GM18520 (cell line): Measurements from ENCODE around the gene PTPN1.

ENCODE experiments used
- ATAC-seq: cut with Tn5 transposase; IDR thresholded peaks from one replicate; pipeline ENCODE4 v1.9.1; 2021; ENCODE audit not compliant: unreplicated experiment

Gene PTPN1

DNA sequence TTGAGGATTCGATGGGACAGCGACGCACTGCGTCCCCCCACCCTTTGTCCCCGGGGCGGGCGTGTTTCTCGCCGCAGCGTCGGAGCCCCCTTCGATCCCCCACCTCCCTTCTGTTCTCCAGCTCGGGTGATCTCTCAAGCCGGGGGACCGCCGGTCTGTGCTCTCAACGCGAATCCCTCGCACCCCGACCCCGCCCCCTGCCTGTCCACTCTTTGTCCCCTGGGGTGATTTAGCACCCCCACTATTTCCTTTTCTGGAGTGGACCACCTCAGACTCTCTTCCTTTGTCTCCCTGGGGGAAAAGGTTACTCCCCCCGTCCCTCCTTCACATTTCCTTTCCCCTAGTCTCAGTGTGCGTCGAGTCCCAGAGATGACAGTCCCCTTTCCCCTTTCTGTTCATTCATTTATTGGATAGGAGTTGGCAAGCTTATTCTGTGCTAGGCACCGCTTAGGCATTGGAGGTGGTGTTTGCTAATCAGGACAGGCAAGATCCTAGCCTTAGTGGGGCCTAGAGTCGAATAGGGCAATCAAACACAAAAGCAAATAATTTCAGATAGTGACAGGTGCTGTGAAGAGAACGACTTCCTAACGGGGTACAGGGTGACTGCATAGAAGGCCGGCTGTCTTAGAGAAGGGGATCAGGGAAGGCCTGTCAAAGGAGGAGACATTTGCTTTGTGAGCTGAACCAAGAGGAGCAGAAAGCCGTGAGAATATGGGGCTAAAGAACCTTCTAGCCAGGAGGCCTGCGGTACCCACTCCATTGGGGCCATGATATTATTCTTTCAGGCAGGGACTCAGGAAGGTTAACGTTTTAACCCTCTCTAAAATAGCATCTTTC is 741 bp downstream of the PTPN1 start:
- ATAC-seq: no peak

DNA sequence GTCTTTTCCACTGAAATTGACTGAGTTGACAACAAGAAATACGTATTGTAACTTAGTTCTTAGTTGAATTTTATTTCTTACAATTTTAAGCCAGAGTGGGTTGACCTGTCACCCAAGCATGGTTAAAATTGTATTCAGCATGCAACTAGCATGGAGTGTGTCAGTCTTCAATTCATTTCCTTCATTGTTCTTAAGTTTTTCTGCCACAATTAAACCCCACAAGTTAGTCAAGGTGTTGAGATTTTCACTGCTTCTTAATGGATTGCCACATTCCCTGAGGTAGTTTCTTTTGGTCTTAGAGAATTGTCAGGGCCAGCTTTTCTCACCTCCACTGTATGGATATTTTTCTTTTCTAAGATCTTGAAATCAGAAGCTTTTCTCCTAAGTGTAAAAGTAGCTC is 2.1 kb downstream of the PTPN1 start:
- ATAC-seq: no peak

DNA sequence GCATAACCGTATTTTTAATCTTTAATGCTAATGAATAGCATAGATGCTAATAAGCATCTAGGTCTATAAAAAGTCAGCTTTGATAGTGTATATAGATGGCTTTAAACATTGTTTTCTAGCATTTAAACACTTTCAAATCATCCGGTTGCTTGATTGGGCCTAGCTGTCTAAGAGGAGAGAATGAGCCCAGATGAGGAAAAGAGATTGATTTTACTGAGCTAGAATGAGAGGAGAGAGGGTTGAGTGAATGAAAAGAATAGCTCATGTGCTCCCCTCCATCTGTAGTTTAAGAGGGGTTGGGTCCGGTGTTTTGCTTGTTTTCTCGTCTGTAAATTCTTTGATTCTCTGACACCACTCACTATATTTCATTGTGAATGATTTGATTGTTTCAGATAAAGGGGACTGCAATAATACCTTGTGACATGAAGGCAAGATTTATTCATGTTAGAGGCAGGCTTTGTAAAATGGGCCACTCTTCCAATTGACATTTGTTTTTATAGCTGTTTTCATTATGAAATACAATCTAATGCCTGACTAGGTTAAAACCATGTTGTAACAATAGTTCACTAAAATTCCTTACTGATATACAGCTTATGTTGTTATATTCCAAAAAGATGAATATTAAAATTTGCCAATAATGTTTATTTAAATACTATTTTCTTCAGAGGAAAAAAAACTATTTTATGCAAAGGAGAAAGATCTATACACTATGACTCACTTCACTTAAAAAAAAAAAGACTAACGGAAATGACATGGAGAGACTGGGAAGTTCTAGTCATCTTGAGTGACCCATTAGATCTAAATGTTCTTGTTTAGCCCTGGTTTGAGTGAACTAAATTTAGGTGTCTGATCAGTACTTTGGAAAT is 3.2 kb downstream of the PTPN1 start:
- no peak for ATAC-seq

DNA sequence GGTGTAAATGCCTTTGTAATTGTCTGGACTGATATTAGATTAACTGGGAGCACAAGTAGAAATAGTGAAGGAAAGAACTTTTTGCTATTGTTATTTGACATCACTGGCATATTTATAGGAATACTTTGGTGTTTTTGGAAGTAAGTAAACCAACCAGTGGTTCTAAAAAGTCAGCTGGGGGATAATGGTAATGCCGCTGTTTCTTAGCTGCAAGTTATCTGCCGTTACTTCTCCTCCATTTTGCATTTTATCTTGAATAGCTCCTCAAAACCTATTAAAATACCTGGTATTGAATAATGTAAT is 3.8 kb downstream of the PTPN1 start:
- no peak for ATAC-seq

DNA sequence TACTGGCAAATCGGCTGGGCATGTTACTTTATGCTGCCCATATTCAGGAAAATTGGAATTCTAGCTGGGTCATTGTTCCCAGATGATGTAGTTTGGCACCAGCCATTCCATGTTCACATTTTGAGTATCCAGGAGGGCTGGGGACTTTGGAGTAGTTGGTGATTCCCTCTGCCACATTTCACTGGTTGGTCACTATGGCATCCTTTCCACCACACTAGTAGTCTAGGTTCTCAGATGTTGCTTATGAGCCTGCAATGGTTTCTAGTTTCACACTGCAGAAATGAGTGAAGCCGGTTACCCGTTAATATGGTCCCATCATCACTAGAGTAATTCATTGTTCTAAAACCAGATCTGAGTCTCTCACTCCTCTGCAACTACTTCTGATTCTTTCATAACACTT is 4.6 kb downstream of the PTPN1 start:
- ATAC-seq: no peak

DNA sequence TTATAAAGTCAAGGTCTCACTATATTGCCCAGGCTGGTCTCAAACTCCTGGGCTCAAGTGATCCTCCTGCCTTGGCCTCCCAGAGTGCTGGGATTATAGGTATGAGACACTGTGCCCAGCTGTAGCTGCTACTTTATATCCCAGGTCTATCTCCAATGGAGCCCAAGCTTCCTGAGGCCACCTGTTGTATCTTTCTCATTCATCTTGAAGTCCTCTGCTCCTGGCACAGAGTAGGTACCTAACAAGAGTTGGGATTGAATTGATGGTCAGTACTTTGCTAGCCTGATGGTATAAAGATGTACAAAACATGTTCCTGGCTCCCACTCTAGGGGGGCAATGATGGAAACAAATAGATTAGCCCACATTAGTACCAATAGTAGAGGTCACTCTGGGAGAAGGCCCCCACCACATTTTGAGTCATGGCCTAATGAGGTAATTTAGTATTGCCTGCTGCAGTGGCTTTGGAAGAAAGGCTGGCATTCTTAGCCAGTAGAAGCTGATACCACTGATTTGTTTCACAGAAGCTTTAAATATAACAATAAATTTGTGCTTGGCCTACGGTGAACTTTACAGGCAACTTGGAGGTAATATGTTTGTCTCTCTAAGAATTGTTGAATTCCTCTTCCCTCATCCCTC is 5.4 kb downstream of the PTPN1 start:
- ATAC-seq: no peak

DNA sequence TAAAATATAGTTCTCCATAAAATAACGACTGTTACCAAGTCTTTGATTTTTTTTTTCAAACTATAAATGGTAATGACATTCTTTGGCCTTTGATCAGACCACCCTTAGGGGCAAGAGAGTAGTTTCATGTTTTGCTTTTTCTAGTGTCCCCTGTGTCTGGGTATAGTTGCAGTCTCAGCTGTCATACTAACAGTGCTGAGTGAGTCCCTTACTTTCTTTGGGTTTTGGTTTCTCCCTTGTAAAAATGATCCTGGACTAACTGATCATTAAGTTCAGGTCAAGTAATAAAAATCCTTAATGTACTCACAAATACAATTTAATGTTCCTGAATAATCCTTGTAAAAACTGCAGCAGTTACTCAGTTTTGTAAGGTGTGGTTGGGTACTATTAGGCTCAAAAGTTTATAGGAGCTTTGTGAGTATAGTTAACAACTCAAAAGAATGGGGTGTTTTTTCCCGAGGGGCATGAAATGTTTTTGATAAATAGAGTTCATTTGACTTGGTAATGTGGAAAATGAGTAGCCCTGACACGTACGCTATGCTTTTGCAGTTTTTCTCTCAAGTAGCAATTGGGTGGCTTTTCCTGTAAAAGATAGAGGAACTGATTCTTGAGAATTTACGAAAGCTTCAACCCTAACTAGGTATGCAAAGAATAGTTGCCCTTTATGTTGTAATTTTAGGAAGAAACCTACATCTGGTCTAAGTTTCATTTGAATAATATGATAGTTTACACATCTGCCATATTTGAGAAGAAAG is 6.2 kb downstream of the PTPN1 start:
- peak; percentile 39 for ATAC-seq

DNA sequence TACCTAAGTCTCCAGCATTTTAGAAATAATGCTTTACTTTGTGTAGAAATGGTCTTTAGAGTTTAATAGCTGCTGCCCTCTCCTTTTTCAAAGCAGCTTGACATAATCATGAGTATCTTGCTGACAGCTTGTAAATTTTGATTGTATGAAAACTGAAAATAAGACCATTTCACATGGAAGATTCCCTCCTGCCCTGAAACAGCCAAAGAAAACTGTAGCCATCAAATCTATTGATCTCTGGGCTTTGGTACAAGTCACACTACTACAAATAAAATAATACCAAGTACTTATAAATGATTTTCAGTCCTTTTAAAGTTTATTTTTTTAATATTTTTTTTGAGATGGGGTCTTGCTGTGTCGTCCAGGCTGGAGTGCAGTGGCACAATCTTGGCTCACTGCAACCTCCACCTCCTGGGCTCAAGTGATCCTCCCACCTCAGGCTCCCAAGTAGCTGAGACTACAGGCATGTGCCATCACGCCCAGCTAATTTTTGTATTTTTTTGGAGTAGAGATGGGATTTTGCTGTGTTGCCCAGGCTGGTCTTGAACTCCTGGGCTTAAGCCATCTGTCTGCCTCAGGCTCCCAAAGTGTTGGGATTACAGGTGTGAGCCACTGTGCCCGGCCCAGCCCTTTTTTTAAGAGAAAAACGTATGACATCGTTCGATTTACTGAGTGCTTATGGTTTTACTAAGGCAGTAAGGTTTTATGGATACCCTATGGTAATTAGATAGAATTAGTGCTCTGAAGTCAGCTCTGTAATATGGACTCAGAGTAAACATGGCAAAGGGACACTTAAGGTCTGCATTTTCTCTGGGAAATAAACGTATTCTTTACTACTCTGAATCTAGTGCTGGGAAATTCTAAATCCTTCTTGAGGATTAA is 7.0 kb downstream of the PTPN1 start:
- ATAC-seq: no peak

DNA sequence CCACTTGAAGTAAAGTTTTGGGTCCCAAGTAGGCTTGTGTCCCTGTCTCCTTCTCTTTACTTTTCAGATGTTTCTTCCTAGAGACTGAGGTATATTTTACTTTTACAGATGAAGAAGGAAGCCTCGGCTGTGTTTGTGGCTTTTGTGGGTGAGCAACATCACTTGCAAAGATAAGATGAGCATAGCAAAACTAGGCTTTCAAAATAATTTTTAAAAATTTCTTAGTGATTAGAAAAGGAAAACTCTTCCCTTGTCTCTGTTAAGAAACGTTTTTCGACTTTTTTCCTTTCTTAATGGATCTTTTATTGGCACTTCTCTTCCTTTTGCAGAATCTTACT is 7.6 kb downstream of the PTPN1 start:
- no peak for ATAC-seq

DNA sequence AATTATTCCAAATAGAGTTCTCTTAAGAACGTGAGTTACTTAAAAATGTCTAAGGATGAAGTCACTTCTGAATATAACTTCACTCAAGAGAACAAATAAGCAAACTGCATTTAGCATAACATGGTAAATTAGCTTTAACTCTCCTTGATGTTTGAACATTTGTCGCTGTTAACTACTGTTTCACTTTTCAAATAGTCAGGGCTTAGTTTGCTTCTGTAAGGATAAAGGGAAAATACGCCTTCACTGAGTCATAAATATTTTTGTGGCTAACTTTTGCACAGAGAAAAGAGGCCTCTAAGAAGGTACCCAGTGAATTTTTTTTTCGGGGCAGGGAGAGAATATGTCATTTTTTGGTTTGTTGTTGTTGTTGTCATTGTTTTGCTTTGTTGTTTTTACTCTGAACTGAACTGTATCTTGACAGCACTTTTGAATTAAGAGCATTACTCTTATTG is 8.1 kb downstream of the PTPN1 start:
- ATAC-seq: no peak

DNA sequence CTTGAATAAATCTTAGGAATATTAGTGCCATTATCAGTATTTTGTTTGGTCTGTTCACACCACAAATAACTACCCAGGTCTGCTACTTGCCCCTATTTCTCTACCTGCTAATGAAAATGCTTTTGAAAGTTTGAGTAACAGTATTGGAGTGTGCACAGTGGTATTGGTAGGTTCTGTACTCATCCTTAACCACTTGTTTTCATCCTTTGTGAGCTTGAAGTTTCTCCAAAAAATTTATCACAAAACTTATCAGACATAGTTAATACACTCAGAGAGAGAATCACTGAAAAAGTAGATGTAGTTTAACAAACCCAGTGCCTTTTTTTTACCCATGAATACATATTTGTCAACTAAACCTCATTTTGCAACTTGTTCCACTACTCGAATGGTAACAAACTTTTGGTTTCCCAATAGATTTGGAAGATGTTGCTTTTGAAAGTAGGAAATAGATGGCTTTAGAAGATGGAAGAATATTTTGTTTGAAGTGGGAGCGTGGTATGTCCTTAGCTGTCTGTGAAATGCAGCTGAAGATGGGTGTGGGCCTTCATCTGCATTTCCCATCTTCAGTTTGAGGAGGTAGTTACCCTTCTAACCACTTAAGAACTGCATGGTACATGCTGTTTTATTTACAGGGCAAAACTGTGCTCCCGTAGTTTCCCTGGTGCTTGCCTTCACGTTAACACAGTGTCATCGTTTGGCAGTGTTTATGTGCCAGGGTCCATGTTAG is 9.0 kb downstream of the PTPN1 start:
- ATAC-seq: no peak

DNA sequence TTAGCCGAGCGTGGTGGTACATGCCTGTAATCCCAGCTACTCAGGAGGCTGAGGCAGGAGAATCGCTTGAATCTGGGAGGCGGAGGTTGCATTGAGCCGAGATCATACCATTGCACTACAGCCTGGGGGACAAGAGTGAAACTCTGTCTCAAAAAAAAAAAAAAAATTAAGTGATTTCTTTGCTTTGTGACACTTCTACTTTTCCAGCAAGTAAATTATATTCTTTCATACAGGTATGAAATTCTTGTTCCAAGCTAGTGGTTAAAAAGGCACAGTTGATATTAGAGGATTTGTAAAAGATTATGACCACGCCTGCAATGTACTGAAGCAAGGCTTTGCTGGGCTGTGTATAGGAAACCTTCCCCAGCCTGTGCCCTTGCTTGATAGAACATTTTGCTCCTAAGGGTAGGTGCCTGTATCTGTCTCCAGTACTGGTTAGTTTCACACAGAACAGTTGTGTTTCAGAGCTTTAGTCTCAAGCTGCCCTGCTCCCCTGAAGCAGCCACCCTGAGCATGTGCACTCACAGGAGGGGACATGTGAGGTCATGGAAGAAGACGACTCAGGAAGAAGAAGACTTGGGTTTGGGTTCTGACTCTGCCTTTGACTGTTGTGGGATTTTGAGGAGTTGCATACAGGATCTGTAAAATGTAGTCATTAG is 10.2 kb downstream of the PTPN1 start:
- no peak for ATAC-seq

DNA sequence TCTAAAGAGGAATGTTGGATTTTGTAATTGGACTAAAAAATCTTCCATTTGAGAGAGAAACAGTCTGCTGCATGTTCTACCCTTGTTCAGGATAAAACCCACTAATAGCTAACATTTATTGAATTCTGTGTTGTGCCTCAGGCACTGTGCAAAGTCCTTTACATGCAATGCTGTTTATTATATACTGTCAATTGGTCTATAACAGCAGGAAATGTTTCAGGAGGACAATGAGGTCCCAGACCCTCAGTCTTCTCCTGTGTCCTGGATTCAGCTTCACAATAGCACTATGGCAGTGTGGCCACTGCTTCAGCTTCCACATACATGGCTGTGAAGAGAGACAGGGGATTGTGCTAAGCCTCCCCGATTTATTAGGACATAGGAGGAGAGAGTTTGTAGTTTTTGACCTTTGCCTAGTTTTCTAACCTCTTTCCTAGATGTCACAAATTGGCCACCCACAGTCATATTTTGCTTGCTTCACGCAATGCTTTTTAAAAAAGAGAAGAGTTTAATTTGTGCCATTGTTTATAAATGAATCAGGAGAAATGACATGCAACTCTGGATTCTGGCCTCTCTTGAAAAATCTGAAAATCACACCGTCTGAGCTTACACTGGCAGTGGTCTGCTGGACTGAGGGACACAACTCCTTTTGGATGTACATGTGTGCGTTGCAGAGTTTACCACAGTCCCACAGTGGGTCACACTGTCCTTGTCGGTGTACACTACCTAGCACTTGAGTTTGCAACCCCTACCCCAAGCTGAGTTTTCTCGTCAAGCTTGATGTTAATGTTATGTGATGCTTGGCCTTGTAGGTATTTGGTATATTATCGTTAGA is 11.3 kb downstream of the PTPN1 start:
- ATAC-seq: no peak

DNA sequence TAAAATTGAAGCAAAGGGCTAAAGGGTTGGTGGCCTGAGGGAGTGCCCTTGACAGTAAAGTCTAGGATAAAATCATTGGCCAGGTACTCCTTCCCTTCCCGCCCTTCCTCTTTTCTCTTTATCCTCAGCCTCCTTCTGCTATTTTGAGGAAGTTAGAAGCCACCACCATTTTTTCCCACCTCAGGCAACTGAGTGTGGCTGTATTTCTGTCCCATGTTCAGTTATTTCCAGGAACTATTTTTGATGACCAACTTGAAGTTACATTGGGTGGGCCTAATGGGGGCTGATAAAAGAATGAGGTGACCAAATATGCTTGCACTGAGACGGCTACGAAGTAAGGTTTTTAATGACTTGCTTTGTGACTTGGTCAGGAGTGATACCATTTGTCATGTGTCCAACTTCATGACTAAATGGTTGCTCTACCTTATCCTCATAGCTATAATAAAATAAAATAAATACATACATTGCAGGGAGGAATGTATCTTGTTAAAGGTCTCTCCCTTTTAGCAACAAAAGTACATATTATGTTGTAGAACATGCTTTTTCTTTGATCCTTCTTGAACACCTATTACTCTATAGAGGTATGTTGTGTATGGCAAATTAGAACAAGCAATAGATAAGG is 12.0 kb downstream of the PTPN1 start:
- ATAC-seq: no peak

DNA sequence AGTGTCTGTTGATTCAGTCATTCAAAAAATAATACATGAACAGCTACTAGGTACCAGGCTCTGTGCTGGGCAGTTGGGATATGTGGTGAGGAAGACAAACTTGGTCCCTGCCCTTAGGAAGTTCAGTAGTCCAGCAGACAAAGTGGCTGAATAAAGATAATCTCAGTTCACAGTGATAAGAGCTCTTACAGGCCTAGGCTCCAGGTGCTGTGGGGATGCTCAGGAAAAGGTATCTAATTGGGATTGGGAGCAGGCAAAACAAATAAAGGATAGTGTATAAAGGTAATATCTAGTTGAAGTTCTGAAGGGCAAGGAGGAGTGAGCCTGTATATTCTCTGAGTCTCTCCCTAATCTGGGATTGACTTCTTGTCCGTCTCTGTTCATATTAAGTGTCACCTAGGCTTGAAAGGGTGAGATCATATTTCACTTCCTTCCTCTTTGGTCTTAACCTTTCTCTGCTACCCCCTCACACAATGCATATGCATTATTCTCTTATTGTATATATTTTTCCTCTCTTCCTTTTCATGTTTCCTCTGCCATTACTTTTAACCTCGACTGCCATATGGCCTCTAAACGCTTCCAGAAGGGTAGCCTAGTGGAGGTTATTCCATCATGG is 13.5 kb downstream of the PTPN1 start:
- no peak for ATAC-seq

DNA sequence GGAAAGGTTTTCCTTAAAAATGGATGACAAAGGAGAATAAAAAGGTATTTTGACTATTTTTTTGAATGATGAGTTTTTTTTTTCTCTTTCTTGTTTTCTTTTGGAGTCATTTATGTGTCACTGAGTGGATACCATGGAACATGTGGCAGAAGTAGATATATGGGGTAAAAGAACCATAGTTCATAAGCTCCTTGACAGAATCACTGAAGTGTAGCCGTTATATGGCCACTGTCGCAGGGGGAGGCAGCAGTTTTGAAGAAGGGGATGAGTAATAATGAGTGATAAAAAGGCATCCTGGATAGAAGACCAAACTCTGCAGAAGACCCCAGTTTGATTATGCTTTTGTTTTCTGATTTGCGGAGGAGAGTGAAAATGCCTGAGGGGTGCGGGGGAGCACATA is 15.5 kb downstream of the PTPN1 start:
- ATAC-seq: no peak

DNA sequence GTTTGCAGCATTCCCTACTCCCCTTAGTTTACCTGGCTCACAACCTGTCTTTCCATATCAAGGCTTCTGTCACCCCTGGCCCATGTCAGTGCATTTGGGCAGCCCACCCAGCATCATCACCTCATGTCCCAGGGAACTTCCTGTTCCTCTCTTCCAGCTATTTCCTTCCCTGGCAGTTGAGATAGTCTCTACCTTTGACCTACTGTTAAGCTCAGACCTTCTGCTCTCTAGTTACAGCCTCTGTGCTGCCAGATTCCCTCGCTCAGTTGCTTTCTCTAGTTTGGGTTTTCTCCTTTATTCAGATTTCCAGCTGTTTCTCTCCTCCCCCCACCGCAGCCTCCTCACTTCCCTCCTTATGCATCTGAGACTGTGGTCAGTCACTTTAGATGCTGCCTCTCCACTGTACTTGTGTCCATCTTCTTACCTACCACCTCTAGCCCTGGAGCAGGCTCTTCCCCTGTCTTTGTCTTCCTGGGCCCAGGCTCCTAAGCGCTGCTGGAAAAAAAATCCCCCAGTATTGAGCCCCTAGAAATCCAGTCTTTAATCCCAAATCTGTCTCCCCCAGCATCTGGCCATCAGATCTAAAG is 16.3 kb downstream of the PTPN1 start:
- no peak for ATAC-seq
